Measurements from ENCODE around the gene HTR1D. TPM values are rescaled to one million over a fixed set of nuclear protein-coding genes. Genes with fewer than 3 reads are reported as not detected.
"Not testable (repeated sequence)": the region's sequence is repeated elsewhere in the genome, so short reads cannot be mapped to it uniquely, and the experiment has no call there.

HTR1D gene
- total RNA-seq, 2 donors from 2014 or later: not detected

- no peak for DNase-seq (ENCODE audit: low spot score)
- H3K27ac ChIP-seq: no peak overlapping the region
- no peaks in the 10 kb centered on the region for H3K9me3 ChIP-seq
- H3K36me3 ChIP-seq: no peaks in the 10 kb centered on the region
- H3K4me3 ChIP-seq: no peak overlapping the region
- H3K4me1 ChIP-seq: no peaks in the 10 kb centered on the region
- TF ChIP-seq, protein P1, sequence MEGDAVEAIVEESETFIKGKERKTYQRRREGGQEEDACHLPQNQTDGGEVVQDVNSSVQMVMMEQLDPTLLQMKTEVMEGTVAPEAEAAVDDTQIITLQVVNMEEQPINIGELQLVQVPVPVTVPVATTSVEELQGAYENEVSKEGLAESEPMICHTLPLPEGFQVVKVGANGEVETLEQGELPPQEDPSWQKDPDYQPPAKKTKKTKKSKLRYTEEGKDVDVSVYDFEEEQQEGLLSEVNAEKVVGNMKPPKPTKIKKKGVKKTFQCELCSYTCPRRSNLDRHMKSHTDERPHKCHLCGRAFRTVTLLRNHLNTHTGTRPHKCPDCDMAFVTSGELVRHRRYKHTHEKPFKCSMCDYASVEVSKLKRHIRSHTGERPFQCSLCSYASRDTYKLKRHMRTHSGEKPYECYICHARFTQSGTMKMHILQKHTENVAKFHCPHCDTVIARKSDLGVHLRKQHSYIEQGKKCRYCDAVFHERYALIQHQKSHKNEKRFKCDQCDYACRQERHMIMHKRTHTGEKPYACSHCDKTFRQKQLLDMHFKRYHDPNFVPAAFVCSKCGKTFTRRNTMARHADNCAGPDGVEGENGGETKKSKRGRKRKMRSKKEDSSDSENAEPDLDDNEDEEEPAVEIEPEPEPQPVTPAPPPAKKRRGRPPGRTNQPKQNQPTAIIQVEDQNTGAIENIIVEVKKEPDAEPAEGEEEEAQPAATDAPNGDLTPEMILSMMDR (IDR thresholded peaks at IDR 0.05): no peak
- no peaks in the 10 kb centered on the region for H3K27me3 ChIP-seq
Measured at GRCh38 chr1:23194119-23194984, 22.9 kb downstream of the HTR1D start.

DNA sequence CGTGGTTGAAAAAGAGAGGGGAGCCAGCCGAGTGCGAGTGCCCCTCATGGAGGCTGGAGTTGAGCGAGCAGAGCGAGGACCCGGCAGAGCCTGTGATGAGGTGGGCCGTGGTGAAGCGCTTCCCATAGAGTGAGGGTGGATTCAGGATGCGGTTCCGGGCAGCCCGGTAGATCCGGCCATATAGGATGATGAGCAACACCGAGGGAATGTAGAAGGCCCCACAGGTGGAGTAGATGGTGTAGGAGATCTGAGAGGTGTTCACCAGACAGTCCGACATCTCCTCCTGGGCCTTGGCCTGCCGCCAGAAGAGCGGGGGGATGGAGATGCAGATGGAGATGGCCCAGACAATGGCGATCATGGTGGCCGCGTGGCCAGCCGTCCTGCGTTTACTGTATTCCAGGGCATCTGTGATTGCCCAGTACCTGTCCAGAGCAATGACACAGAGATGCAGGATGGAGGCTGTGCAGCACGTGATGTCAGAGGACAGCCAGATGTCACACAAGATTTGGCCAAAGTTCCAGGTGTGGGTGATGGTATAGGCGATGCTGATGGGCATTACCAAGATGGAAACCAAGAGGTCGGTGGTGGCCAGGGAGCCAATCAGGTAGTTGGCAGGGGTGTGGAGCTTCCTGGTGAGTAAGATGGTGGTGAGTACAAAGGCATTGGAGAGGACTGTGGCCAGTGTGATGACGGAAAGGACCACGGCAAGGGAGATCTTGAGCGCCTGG, 23.7 kb downstream of the HTR1D start:
- no peak for DNase-seq (ENCODE audit: low spot score)
- Histone ChIP-seq H3K4me1 (no peaks in the 10 kb centered on the region), H3K27me3 (no peaks in the 10 kb centered on the region), H3K9me3 (no peaks in the 10 kb centered on the region), H3K4me3 (no peak overlapping the region), H3K36me3 (no peaks in the 10 kb centered on the region), H3K27ac (no peak overlapping the region)
- TF ChIP-seq, protein P1 (IDR thresholded peaks at IDR 0.05): no peak

DNA sequence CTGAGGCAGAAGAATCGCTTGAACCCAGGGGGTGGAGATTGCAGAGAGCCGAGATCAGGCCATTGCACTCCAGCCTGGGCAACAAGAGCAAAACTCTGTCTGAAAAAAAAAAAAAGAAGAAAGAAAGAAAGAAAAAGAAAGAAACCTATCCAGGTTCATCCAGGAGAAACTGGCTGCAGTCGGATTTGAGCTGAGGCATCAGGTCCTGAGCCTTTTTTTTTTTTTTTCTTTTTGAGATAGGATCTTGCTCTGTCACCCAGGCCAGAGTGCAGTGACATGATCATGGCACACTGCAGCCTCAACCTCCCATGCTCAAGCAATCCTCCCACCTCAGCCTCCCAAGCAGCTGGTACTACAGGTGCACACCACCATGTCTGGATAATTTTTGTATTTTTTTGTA, 26.1 kb downstream of the HTR1D start:
- H3K36me3 ChIP-seq: no peaks in the 10 kb centered on the region
- no peaks in the 10 kb centered on the region for H3K27me3 ChIP-seq
- no peak for DNase-seq (ENCODE audit: low spot score)
- TF ChIP-seq, protein P1 (IDR thresholded peaks at IDR 0.05): no peak
- no peaks in the 10 kb centered on the region for H3K9me3 ChIP-seq
- no peak overlapping the region for H3K27ac ChIP-seq
- H3K4me1 ChIP-seq: no peaks in the 10 kb centered on the region
- no peak overlapping the region for H3K4me3 ChIP-seq

- H3K9me3 ChIP-seq; H3K27ac ChIP-seq; H3K4me1 ChIP-seq; H3K36me3 ChIP-seq; H3K27me3 ChIP-seq; H3K4me3 ChIP-seq; DNase-seq (ENCODE audit: low spot score): not testable (repeated sequence)
Measured at GRCh38 chr1:23188936-23189452, 28.3 kb downstream of the HTR1D start.

DNA sequence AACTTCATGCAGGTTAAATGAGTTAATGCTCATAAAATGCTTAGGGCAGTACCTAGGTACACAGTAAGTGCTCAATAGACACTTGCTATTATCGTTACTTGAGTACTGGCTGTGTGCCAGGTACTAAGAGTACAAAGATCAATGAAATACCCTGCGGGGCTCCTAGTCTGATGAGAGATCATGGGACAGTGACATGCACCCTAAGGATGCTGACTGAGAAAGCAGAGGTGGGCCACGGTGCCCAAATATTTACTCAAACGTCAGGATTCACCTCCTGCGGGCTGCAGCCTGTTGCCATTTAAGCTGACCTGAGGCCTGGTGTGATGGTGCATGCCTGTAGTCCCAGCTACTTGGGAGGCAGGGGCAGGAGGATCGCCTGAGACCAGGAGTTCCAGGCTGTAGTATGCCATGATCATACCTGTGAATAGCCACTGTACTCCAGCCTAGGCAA, 28.8 kb downstream of the HTR1D start:
- Histone ChIP-seq H3K27ac (no peak overlapping the region), H3K4me3 (no peak overlapping the region), H3K9me3 (no peaks in the 10 kb centered on the region), H3K27me3 (no peaks in the 10 kb centered on the region), H3K36me3 (no peaks in the 10 kb centered on the region), H3K4me1 (peaks cover 0 to 6% of the 10 kb centered on the region in 2 donors)
- no peak for DNase-seq (ENCODE audit: low spot score)
- TF ChIP-seq, protein P1 (IDR thresholded peaks at IDR 0.05): no peak

DNA sequence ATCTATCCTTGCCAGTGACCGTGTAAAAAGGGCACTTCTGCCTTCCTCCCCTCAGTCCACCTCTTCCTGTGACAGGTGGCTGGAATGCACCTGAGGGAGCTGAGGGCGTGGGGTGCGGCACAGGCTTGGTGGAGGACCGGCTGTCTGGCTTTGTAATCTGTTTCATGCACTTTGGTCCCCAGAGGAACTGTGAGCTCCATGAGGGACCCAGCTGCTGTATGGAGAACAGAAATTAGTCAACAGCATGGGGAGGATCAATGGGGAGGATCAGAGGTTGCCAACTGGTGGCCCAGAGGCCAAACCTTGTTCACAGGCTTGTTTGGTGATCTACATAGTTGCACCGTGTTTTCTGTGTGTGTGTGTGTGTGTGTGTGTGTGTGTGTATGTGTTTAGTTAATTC, 29.7 kb downstream of the HTR1D start:
- DNase-seq (ENCODE audit: low spot score): no peak
- Histone ChIP-seq H3K27me3 (no peaks in the 10 kb centered on the region), H3K4me3 (no peak overlapping the region), H3K27ac (no peak overlapping the region), H3K9me3 (no peaks in the 10 kb centered on the region), H3K4me1 (peaks cover 0 to 6% of the 10 kb centered on the region in 2 donors), H3K36me3 (no peaks in the 10 kb centered on the region)
- TF ChIP-seq, protein P1 (IDR thresholded peaks at IDR 0.05): no peak

All from right atrium auricular region (tissue), 2 donors.